ENCODE results near the gene HOXB5.

The HOXB5 gene

DNA sequence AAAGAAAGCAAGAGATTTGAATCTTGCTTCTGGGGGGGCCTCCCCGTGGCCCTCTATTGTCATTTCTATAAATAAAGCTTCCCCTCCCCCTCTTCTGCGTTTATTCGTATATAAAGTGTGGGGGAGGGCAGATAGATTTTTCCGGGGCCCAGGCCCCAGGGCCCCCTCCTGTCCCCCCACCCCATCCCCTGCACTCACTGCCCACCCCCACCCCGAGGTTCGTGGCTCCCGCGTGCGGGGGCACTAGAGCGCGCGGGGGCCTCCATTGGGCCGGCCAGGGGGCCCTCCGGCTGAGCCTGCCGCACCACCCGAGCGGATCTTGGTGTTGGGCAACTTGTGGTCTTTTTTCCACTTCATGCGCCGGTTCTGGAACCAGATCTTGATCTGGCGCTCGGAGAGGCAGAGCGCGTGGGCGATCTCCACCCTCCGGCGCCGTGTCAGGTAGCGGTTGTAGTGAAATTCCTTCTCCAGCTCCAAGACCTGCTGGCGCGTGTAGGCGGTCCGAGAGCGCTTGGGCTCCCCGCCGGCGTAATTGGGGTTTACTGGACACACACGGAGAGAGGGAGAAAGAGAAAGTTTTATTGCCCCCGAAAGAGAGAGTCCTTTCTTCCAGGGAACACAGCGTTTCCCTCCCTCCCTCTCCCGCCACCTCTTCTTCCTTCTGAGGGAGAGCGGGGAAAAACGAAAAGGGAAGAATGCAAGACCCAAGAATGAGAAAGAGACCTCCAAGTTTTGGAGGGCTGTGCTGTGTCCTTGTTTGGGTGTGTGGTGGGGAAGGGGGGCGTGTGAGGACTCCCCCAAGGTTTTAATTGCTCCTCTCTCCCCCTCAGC is 16.9 kb downstream of the HOXB5 start:
- in situ Hi-C loops (cut with MboI; ENCODE audit: low pct_unique_long_range_greater_than_20kb, low sequenced_read_pairs, unreplicated experiment): no loop called here
- no peak for DNase-seq (ENCODE audit: low spot score)
- TF ChIP-seq, protein P1, sequence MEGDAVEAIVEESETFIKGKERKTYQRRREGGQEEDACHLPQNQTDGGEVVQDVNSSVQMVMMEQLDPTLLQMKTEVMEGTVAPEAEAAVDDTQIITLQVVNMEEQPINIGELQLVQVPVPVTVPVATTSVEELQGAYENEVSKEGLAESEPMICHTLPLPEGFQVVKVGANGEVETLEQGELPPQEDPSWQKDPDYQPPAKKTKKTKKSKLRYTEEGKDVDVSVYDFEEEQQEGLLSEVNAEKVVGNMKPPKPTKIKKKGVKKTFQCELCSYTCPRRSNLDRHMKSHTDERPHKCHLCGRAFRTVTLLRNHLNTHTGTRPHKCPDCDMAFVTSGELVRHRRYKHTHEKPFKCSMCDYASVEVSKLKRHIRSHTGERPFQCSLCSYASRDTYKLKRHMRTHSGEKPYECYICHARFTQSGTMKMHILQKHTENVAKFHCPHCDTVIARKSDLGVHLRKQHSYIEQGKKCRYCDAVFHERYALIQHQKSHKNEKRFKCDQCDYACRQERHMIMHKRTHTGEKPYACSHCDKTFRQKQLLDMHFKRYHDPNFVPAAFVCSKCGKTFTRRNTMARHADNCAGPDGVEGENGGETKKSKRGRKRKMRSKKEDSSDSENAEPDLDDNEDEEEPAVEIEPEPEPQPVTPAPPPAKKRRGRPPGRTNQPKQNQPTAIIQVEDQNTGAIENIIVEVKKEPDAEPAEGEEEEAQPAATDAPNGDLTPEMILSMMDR (IDR thresholded peaks at IDR 0.05; ENCODE audit: extremely low read depth, insufficient read depth, missing control alignments): no peak

- no peak for DNase-seq (ENCODE audit: low spot score)
- in situ Hi-C loops (cut with MboI; ENCODE audit: low pct_unique_long_range_greater_than_20kb, low sequenced_read_pairs, unreplicated experiment): no loop called here
- TF ChIP-seq, protein P1 (IDR thresholded peaks at IDR 0.05; ENCODE audit: extremely low read depth, insufficient read depth, missing control alignments): no peak
Measured at GRCh38 chr17:48575673-48576478, 17.7 kb downstream of the HOXB5 start.

GRCh38 chr17:48575066-48575582 is 18.5 kb downstream of the HOXB5 start:
- no peak for DNase-seq (ENCODE audit: low spot score)
- in situ Hi-C loops (cut with MboI; ENCODE audit: low pct_unique_long_range_greater_than_20kb, low sequenced_read_pairs, unreplicated experiment): no loop called here
- TF ChIP-seq, protein P1 (IDR thresholded peaks at IDR 0.05; ENCODE audit: extremely low read depth, insufficient read depth, missing control alignments): no peak

GRCh38 chr17:48574505-48575065 is 19.0 kb downstream of the HOXB5 start:
- DNase-seq (ENCODE audit: low spot score): no peak
- TF ChIP-seq, protein P1 (IDR thresholded peaks at IDR 0.05; ENCODE audit: extremely low read depth, insufficient read depth, missing control alignments): no peak
- in situ Hi-C loops (cut with MboI; ENCODE audit: low pct_unique_long_range_greater_than_20kb, low sequenced_read_pairs, unreplicated experiment): no loop called here

DNA sequence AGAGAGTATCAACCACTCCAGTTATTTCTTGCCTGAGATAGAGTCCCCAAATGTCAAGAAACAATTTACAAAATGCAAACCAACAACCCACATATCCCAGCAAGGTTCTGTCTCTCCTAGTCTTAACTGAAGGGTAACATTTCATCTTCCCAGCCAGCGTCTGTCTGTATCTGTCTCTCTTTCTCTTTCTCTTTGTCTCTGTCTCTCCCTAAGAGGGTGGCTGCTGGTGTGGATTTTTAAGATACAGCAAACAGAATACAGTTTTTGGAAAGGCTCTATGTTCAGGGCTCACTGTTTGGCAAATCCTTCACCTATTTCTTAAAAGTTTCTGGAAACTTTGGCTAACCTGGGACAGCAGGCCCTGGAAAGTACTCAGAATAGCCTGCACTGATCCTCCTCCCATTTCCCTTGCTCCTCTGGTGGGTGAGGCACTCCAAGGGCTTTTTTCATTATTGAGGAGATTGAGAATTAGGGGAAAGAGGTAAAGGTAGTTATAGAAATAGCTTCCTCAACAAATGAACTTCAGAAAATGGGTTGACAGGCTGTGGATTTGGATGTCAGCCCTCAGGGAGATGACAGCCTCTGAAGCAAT is 21.7 kb downstream of the HOXB5 start:
- DNase-seq (ENCODE audit: low spot score): no peak
- TF ChIP-seq, protein P1 (IDR thresholded peaks at IDR 0.05; ENCODE audit: extremely low read depth, insufficient read depth, missing control alignments): no peak
- in situ Hi-C loops (cut with MboI; ENCODE audit: low pct_unique_long_range_greater_than_20kb, low sequenced_read_pairs, unreplicated experiment): no loop called here

Data from GM13977 (cell line).